NT2/D1 (cell line): ENCODE measurements around the gene KRTAP4-12.

ENCODE experiments used
- SUZ12 ChIP-seq: IDR thresholded peaks from 2 replicates; pipeline ENCODE4 v1.6.1; 2011; ENCODE audit not compliant: insufficient read length, insufficient read depth; ENCODE audit errors: extremely low read depth
- YY1 ChIP-seq: IDR thresholded peaks from 2 replicates; pipeline ENCODE4 v1.6.1; 2011; ENCODE audit not compliant: insufficient read length, insufficient read depth
- ZNF274 ChIP-seq: IDR thresholded peaks from 2 replicates; pipeline ENCODE4 v1.6.1; 2011; ENCODE audit warnings: mild to moderate bottlenecking, low read depth, low read length

DNA sequence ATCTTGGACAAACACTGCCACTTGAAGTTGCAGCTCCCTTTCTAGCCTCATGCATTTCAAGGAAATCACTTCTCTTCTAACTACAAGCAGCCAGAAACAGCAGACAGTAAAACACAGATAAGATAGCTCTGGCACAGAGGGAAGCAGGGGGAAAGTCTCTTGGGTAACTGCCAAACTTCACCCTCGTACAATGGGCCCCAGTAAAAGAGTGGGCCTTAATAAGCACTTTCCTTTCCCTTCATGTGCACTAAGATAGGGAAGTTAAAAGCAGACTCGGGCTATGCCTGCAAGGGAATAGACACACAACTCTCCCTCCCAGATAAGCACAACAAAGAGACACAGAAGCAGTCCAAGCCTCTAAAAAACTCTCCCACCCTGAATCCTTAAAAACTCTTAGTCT is 29.9 kb upstream of the KRTAP4-12 start:
- no peak for TF ChIP-seq SUZ12
- no peak for TF ChIP-seq ZNF274
- no peak for TF ChIP-seq YY1
